Measurements from ENCODE around the gene GTF2H4.
"Not testable (repeated sequence)": the region's sequence is repeated elsewhere in the genome, so short reads cannot be mapped to it uniquely, and the experiment has no call there.

Gene GTF2H4

GRCh38 chr6:30893666-30894065, 14.3 kb upstream of the GTF2H4 start:
- DNase-seq (ENCODE audit: insufficient read length, low spot score) (no peak), FAIRE-seq (no peak)

GRCh38 chr6:30894381-30894780, 13.6 kb upstream of the GTF2H4 start:
- DNase-seq (ENCODE audit: insufficient read length, low spot score) (no peak), FAIRE-seq (no peak)

GRCh38 chr6:30894935-30895334, 13.1 kb upstream of the GTF2H4 start:
- DNase-seq (ENCODE audit: insufficient read length, low spot score) = no peak

DNA sequence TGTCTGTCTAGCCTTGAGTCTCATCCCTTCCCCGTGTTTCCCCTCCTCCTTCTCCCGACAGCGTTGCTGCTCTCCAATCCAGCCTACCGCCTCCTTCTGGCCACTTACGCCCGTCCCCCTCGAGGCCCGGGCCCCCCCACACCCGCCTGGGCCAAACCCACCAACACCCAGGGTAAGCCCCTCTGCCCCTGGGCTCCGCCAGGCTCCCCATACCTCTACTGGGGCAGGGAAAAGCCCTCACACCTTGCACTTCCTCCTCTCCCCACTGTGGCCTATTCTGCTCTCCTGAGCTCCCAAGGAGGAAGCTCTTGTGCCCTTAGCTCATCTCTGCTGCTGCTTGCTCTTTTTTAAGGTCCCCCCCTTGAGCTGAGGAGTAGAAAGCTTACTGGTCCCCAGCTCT, 12.7 kb upstream of the GTF2H4 start:
- FAIRE-seq (no peak), DNase-seq (ENCODE audit: insufficient read length, low spot score) (no peak)

More at GRCh38 chr6:30894935-30895334, 13.1 kb upstream of the GTF2H4 start:
- no peak for FAIRE-seq

DNA sequence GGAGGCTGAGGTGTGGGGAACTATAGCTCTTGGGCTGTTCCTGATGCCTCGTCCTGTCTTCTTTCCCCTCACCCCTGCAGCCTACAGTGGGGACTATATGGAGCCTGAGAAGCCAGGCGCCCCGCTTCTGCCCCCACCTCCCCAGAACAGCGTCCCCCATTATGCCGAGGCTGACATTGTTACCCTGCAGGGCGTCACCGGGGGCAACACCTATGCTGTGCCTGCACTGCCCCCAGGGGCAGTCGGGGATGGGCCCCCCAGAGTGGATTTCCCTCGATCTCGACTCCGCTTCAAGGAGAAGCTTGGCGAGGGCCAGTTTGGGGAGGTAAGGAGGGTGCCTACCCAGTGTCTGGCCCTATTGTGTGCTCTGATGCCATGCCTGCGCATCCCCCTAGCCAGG, 11.5 kb upstream of the GTF2H4 start:
- no peak for DNase-seq (ENCODE audit: insufficient read length, low spot score)
- no peak for FAIRE-seq

- no peak for DNase-seq (ENCODE audit: insufficient read length, low spot score)
- no peak for FAIRE-seq
Measured at GRCh38 chr6:30897882-30898281, 10.1 kb upstream of the GTF2H4 start.

GRCh38 chr6:30898750-30899360, 9.2 kb upstream of the GTF2H4 start:
- no peak for FAIRE-seq
- DNase-seq (ENCODE audit: insufficient read length, low spot score) = no peak

GRCh38 chr6:30900863-30901417, 7.1 kb upstream of the GTF2H4 start:
- FAIRE-seq (no peak), DNase-seq (ENCODE audit: insufficient read length, low spot score) (no peak)

DNA sequence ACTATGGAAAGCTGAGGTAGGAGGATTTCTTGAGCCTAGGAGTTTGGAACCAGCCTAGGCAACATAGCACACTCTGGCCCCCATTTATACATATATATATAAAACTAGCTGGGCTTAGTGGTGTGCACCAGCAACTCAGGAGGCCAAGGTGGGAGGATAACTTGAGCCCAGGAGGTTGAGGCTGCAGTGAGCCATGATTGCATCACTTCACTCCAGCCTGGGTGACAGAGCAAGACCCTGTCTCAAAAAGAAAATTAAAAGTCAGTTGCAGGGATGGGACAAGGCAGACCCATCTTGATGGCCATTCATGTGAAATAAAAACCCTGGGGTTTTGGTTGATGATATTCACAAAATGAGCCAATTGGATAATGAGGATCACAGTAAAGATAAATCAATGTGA, 6.6 kb upstream of the GTF2H4 start:
- DNase-seq (ENCODE audit: insufficient read length, low spot score) (no peak), FAIRE-seq (no peak)

GRCh38 chr6:30902196-30902595, 5.8 kb upstream of the GTF2H4 start:
- not testable (repeated sequence) for FAIRE-seq

DNA sequence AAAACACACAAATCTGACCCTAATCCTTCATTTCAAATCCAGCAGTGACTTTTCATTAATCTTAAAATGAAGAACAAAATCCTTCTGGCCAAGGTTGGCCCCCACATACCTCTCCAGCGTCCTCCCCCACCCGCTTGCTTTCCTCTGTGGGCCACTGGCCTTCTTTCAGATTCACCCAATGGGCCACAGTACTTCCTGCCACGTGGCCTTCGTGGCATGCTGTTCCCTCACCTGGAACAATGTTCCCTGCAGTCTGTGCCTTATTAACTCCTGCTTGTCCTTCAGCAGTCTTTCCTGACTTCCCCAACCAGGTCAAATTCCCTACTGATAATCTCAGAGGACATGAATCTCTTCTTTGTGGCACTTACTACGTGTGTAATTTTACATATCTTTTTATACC, 5.3 kb upstream of the GTF2H4 start:
- DNase-seq (ENCODE audit: insufficient read length, low spot score) (no peak), FAIRE-seq (peak; percentile 66)

More at GRCh38 chr6:30902196-30902595, 5.8 kb upstream of the GTF2H4 start:
- DNase-seq (ENCODE audit: insufficient read length, low spot score) = not testable (repeated sequence)

GRCh38 chr6:30903236-30903635, 4.8 kb upstream of the GTF2H4 start:
- DNase-seq (ENCODE audit: insufficient read length, low spot score) = no peak
- FAIRE-seq = no peak

GRCh38 chr6:30907290-30907757, 683 bp upstream of the GTF2H4 start:
- not testable (repeated sequence) for DNase-seq (ENCODE audit: insufficient read length, low spot score); FAIRE-seq

- DNase-seq (ENCODE audit: insufficient read length, low spot score) (no peak), FAIRE-seq (no peak)
Measured at GRCh38 chr6:30908700-30909099, 693 bp downstream of the GTF2H4 start.

DNA sequence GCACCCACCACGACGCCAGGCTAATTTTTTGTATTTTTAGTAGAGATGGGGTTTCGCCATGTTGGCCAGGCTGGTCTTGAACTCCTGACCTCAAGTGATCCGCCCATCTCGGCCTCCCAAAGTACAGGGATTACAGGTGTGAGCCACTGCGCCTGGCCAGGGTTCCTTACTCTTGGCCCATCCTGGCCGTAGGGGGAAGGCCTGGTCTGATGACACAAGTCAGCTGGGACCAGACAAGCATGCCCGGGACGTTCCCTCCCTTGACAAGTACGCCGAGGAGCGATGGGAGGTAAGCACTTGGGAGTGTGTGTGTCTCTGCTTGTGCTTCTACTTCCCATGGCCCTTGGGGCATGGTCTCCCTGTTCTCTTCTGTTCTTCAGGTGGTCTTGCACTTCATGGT, 2.5 kb downstream of the GTF2H4 start:
- FAIRE-seq; DNase-seq (ENCODE audit: insufficient read length, low spot score): not testable (repeated sequence)

GRCh38 chr6:30912746-30913520, 4.9 kb downstream of the GTF2H4 start:
- no peak for DNase-seq (ENCODE audit: insufficient read length, low spot score)
- FAIRE-seq = no peak

GRCh38 chr6:30913721-30914075, 5.7 kb downstream of the GTF2H4 start:
- no peak for FAIRE-seq
- no peak for DNase-seq (ENCODE audit: insufficient read length, low spot score)

GRCh38 chr6:30914076-30914853, 6.3 kb downstream of the GTF2H4 start, which contains the start of gene VARS2:
TSS of gene VARS2 (plus strand) at chr6:30914238. CDS start at chr6:30914837, 599 bp downstream.
- DNase-seq (ENCODE audit: insufficient read length, low spot score) (peak; percentile 98), FAIRE-seq (peak; percentile 84)

- no peak for DNase-seq (ENCODE audit: insufficient read length, low spot score)
- FAIRE-seq = no peak
Measured at GRCh38 chr6:30914854-30915590, 7.0 kb downstream of the GTF2H4 start.

- peak; percentile 64 for DNase-seq (ENCODE audit: insufficient read length, low spot score)
- FAIRE-seq = peak; percentile 76
Measured at GRCh38 chr6:30915591-30915946, 7.6 kb downstream of the GTF2H4 start.

All from GM19239 (cell line).